GM20431 (cell line): ENCODE data around the gene STBD1.
"Not testable (repeated sequence)": the region's sequence is repeated elsewhere in the genome, so short reads cannot be mapped to it uniquely, and the experiment has no call there.

Source experiments
- in situ Hi-C: fragments of 300-500 bp; cut with MseI, MboI; formaldehyde crosslinking; loops from one replicate; pipeline ENCODE4 v1.15.0; 2020; ENCODE audit warnings: low sequenced_read_pairs; ENCODE audit not compliant: unreplicated experiment

The STBD1 gene

GRCh38 chr4:76282941-76283689 is 23.4 kb upstream of the STBD1 start:
- in situ Hi-C loops = no loop called here

GRCh38 chr4:76283900-76284299 is 22.6 kb upstream of the STBD1 start:
- in situ Hi-C loops = no loop called here

- in situ Hi-C loops = not testable (repeated sequence)
These were observed 18.7 kb upstream of the STBD1 start for GRCh38 chr4:76287811-76288210.

GRCh38 chr4:76292730-76293129 is 13.8 kb upstream of the STBD1 start:
- in situ Hi-C loops = no loop called here

GRCh38 chr4:76293772-76294171 is 12.8 kb upstream of the STBD1 start:
- in situ Hi-C loops = no loop called here

- in situ Hi-C loops = no loop called here
These were observed 10.2 kb upstream of the STBD1 start for GRCh38 chr4:76296286-76296820.

- in situ Hi-C loops = no loop called here
These were observed 8.3 kb upstream of the STBD1 start for GRCh38 chr4:76298227-76298626.

GRCh38 chr4:76300012-76300411 is 6.5 kb upstream of the STBD1 start:
- in situ Hi-C loops = no loop called here

- in situ Hi-C loops = no loop called here
These were observed 5.3 kb upstream of the STBD1 start for GRCh38 chr4:76301068-76301774.

- in situ Hi-C loops = no loop called here
These were observed 4.8 kb upstream of the STBD1 start for GRCh38 chr4:76301775-76302162.

- in situ Hi-C loops = no loop called here
These were observed 3.6 kb upstream of the STBD1 start for GRCh38 chr4:76302826-76303438.

GRCh38 chr4:76305033-76305687 is 1.4 kb upstream of the STBD1 start:
- in situ Hi-C loops = no loop called here

GRCh38 chr4:76306882-76307659 is 538 bp downstream of the STBD1 start:
- in situ Hi-C loops = no loop called here

- in situ Hi-C loops = no loop called here
These were observed 1.1 kb downstream of the STBD1 start for GRCh38 chr4:76307660-76308014.

GRCh38 chr4:76308548-76308947 is 2.0 kb downstream of the STBD1 start:
- in situ Hi-C loops = no loop called here

GRCh38 chr4:76309939-76310550 is 3.5 kb downstream of the STBD1 start:
- in situ Hi-C loops = no loop called here

- in situ Hi-C loops = no loop called here
These were observed 4.2 kb downstream of the STBD1 start for GRCh38 chr4:76310683-76311082.

- in situ Hi-C loops = no loop called here
These were observed 5.4 kb downstream of the STBD1 start for GRCh38 chr4:76311896-76312331.

- in situ Hi-C loops = no loop called here
These were observed 5.9 kb downstream of the STBD1 start for GRCh38 chr4:76312457-76312856.
